OCI-LY7 (cell line): ENCODE results near the gene FAM135A.

Experiments
- CTCF ChIP-seq: fragments of 200-600 bp; sonication (generic); conservative IDR thresholded peaks from 2 replicates; pipeline ENCODE4 v1.5.1; 2014; ENCODE audit warnings: mild to moderate bottlenecking, antibody characterized with exemption, low read length, moderate library complexity, mixed read lengths
- EZH2phosphoT487 ChIP-seq: fragments of 200-600 bp; sonication (generic); IDR thresholded peaks from 2 replicates; pipeline ENCODE4 v1.6.1; 2018; ENCODE audit warnings: low read depth, borderline replicate concordance, mild to moderate bottlenecking, mixed run types, antibody characterized with exemption, low read length, moderate library complexity, mixed read lengths

- no peak for TF ChIP-seq CTCF
- no peak for TF ChIP-seq EZH2phosphoT487
Observed at GRCh38 chr6:70563530-70563929, 150.2 kb downstream of the FAM135A start.
